Stimulated activated CD4-positive, alpha-beta T cell treated with anti-CD3 and anti-CD28 coated beads, Interleukin-4, amount 100 ng/mL, for 1 hour (primary cell): ENCODE results near the gene PXN.
"Not testable (repeated sequence)": the region's sequence is repeated elsewhere in the genome, so short reads cannot be mapped to it uniquely, and the experiment has no call there.

Experiments used
- DNase-seq: peaks from one replicate; pipeline ENCODE4 v3.0.0-alpha.2; 2020

Gene PXN

DNA sequence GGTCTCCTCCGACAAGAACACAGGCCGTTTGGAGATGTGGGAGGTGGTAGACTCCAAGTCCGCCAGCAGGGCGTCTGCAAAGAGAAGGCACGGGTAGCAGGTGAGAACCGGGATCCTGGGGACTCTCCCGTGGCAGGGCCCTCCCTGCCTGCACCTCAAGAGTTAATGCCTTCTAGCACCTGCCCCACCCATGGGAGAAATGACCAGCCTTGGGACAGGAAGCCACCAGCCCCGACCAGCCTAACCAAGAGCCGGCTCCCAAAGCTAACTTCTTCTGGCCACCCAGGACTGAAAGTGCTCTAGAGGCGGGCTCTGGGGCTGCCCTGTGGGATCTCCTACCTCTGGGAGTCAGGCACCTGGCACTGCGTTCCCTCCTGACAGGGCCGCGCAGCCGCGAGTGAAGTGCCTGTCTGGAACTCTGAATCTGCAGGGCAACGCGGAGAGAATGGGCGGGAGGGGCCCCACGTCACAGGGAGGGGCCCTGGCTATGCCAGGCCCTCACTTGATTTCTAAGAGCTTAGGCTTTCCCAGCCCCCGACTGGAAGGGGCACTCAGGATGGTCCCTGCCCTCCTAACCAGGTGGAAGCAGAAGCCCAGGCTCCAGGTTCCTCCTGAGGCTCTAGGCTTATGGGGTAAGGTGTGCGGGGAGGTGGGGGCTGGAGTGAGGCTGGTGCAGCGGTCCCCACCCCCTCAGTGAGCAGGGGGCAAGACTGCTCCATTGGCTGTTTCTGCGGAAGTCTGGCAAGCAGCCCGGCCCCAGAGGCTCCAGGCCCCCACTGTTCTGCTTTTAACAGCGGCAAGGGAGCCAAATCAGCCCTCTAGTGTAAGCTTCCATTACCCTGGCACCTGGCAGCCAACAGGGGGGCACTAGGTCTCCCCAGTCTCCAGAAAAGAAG is 41.0 kb downstream of the PXN start:
- no peak for DNase-seq

DNA sequence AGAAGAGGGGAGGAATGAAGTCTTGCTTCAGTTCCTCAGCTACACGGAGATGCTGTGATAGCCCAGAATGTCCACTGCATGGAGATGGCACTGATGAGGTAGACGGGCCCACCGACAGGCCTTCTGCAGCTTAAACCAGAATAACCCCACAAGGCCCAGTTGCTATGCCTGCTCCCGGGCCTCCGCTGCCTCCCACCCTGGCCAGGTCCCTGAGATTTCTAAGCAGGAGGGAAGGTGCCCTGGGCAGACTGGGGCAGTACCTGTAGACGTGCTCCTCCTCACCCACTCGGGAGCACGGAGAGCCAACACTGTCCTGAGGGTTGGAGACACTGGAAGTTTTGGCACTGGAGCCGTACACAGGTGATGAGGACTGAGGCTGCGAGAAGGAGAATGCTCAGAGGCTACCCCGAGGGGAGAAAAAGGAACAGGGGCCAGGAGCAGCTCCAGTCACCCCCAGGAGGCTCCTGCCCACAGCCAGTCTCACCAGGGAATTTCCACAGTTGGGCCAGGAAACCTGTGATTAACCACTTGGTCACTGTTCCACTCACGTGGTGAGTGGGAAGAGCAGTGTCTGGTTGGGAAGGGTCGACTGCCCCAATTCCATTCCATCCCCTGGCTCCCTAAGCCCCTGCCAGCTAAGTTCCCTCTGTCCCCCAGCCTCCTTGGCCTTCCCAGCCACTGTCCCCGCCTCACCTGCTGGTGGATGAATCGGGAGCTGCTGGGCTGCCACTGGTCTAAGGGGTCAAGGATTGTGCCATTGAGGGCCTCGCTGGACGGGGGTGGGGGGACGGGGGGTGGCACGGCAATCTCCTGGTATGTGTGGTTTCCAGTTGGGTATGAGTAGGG is 41.8 kb downstream of the PXN start:
- DNase-seq = no peak

DNA sequence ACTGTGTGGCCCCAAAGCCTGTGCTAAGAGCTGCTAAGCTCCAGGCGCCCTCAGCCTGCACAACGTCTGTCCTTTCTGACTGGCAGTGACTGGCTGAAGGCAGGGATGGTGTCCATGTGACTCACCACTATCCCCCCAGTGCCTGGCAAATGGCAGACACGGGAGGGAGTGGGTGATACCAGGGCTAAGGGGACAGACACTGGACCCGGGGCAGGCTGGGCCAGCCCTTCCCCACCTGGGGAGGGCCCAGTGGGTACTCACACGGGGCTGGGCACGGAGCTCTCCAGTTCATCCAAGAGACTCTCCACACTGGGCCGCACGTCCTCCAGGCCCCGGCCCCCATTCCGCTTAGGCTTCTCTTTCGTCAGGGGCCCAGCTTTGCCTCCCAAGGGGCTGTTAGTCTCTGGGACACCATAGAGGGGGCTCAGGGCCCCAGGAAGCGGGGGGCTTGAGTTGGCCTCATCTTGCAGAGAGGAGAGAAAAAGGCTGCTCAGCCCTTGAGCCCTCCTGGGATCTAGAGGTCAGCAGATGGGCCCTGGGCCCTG is 43.2 kb downstream of the PXN start:
- DNase-seq = no peak

DNA sequence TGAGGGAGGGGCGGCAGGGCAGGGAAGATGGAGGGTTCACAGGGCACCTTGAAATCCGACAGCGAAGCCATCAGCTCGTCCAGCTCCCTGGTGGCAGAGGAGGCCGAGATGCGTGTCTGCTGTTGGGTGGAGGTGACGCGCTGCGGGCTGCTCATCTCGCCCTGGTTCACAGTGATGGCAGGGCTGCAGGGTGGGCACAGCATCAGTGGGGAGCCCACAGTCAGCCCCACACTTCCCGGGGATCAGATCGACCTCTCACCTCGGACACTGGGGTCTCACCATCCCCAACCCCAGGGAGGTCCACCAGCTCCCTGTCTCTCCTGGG is 44.0 kb downstream of the PXN start:
- DNase-seq = no peak

DNA sequence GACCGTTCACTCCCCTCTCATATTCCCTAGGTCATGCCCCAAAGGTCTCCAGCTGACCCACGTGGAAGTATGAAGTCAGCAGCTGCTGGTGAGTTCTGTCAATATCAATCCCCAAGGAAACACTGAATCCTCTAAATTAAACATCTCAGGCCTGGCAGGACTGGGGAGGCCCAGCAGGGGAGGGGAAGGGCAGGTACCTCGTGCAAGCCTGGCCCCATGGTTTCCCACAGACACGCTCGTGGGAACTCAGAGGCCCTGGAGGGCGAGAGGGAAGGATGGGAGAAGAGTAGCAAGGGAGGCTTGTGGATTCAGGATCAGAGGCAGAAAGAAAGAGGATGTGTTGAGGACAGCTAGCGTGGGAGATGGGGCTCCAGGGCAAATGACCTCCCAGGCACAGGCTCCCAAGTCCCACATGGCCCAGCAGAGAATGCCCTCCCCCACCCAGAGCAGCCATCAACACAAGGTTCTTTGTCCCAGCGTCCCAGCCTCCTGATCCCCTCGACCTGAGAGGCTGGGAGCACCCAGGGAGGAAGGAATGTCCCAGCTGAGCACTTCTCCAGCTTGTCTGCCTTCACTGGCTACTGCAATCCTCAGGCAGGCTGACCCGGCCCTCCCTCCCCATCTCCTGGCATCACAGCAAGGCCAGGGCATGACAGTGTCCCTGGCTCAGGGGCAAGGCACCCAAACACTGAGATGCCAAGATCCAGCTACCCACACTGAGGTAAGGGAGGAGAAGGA is 44.5 kb downstream of the PXN start:
- DNase-seq = no peak

DNA sequence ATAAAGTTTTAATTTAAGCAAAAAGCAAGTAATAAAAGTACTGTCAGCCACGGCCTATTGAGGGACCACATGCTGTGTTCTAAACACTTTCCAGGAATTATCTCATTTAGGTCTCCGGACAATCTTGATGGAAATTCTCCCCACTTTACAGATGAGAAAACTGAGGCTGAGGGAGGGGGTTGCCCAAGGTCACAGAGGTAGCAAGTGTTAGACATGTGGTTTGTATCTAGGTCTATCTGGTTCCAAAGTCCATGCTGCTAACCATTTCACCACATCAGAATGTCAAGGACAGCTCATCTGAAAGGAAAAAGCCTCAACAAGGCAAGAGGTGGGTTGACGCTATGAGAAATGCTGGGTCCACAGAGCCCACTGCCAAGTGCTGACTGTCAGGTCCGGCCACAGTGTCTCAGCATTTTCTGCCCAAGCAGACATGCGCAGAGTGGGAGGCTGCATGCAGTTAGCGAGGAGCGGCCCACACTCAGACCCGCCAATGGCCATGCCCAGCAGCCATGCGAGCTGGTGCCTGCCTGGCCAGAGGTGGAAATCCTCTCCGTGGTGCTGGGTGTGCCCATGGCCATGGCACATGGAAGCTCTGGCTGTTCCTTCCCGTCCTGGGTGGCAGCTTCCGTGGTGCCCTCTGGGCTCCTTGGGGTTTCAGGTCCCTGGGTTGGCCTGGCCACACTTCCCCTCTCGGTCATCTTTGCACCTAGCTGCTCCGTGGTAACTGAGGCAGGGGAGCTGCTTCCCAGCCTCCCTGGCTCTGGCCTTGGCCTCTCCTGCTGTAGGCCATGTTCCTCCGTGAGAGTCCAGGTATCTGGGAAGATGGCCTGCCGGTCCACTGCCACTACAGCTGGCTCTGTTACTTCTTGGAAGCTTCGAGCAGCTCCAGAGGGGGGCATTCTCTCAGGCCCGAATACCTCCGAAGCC is 46.6 kb downstream of the PXN start:
- DNase-seq = no peak

DNA sequence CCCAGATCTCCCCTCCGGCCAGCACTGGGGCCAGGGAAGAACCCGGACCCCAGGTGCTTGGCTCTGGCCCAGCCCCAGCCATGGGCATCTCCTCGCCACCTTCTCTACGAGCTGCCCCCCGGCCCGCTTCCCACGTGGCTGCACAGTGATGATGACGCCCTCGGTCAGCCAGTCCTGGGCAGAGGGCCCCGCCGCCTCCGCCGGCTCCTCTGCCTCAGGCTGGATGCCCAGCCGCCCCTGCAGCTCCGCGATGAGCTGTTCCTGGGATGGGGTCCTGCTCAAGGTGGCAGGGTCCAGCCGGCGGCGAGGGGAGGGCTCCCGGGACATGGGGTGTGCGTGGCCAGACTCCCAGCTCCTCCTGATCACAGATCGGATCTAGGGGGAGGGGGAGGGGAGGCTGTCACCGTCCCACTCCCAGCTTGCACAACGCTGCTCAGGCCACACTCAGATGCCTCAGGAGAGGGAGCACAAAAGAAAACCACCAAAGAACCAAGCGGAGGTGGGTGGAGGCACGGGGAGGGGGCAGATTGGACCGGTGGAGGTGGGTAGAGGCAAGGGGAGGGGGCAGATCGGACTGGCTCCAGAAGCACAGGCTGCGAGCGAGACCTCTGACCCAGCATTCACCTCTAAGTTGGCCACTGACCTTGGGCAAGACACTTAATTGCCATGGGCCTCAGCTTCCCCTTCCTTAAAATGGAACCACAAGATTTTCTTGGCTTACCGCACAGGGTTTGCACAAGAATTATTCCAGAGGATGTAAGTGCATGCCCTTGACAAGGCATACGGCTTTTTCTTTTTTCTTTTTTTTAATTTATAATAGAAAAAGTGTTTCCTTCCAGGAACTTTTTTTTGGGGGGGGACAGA is 48.6 kb downstream of the PXN start:
- DNase-seq = no peak

DNA sequence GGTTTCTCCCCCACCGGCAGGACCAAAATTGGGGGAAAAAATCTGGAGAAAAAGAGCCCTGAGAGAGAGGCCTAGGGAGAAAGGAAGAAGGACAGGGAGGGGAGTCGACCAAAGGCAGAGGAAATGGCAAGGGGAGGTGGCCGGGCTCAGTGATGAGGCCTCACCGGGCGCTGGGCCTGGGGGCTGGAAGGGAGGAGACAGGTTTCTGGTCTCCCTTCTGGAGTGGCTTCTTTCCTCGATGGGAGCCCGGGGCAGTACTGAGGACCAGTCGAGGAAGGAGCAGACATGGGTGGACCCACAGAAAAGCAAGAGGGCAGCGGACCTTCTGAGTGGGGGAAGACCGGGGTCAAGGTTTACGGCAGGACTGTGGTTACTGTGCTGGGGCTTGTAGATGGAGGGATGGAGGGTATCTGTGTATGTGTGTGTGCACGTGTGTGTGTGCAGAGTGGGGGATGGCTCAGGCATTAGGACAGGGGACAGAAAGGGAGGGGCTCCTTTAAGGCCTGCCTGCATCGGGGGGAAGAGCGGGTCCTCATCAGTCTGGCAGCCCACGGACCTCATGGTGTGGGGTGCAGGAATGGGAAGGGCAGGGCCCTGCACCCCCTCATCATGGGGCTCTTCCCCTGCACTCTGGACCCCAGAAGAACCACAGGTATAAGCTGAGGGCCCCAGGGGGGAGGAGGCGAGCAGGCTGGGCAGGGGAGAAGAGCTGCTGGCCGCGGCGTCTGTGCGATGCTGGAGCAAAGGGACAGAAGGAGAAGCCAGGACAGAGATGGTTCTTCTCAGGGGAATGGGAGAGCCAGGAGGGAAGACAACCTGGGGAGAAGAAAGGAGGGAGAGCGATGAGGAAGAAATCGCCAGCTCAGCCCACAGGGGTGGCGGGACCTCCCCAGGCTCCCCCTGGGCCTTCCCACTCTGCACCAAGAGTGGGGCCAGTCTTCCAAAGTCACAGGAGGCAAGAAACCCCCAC is 49.5 kb downstream of the PXN start:
- no peak for DNase-seq

DNA sequence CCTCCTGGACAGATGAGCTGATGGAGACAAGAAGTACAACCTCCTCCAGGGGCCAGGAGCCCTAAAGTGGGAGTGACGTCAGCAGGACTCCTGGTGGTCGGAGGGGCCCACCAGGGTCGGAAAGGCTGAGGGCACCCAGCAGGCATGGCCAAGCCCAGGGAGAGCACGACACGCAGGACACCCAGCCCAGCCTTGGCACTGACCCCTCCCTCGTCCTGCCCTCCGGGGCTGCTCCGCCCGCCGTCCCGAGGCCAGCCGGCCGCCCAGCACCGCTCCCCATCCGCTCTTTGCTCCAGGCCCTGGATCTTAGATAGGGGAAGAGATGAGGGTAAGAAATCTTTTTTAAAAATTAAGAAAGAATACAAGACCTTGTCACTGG is 50.2 kb downstream of the PXN start:
- no peak for DNase-seq

DNA sequence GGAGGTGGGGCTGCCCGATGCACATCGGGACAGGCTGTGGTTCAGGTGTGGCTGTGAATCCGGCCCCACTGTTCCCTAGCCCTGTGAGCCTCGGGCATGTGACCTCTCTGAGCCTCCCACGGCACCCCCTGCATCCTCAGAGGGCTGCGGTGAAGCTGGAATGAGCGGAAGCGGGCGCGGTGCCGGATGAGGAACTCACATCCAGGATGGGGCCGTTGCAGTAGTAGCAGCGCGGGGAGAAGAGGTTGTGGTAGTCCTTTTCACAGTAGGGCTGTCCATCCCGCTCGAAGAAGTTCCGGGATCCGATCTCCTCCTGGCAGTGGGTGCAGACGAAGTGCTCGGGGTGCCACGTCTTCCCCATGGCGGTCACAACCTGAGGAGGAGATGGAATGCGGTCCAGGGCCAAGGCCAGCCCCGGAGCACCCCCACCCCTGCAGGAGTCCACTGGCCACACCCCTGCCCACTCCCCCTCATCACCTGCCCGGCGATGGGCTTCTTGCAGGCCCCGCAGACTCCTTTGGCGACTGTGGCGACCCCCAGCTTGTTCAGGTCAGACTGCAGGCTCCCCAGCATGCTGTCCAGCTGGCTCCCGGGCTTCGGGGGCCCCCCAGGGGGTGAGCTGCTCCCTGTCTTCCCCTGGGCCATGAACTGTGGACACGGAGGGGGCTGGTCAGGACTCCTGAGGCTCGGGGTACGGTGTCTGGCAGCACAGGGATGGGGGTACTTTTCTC is 50.7 kb downstream of the PXN start:
- no peak for DNase-seq

DNA sequence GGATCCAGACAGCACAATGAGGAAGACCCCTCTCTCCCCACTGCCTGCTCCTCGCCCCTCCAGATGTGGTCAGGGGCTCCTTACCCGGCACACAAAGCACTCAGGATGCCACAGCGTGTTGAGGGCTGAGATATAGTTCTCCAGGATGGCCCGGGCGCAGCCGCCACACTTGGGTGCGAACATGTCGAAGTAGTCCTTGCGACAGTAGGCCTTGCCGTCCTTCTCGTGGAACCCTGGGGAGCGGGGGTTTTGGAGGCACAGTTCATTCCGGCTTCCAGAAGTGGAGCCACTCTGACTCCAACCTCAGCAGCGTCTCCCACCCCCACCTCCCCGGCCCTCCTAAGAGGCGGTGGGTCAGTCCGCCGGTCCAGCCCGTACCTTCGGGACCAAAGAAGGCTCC is 51.8 kb downstream of the PXN start:
- DNase-seq = no peak

DNA sequence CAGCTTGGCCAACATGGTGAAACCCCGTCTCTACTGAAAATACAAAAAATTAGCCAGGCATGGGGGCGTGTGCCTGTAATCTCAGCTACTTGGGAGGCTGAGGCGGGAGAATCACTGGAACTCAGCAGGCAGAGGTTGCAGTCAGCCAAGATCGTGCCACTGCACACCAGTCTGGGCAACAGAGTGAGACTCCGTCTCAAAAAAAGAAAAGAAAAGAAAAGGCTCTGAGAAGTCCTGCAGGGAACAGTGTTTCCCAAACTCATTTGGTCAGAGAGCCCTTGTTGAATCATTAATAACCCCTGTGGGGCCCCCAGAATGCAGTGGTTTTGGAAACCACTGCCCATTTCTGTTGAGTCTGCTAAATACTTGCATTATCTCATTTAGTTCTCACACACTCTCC is 52.3 kb downstream of the PXN start:
- not testable (repeated sequence) for DNase-seq

DNA sequence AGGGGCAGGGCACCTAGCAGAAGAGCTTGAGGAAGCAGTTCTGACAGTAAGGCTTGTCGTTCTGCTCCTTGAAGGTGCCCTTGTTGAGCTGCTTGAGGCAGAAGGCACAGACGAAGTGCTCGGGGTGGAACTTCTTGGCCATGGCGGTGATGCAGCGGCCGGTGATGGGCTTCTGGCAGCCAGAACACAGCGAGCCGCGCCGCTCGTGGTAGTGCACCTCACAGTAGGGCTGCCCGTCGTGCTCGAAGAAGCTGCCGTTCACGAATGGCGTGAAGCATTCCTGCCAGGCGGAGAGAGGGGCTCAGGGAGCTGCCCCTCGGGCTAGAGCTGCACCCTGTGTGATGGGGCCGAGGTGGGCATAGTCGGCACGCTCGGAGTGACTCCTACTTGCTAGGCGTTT is 53.2 kb downstream of the PXN start:
- DNase-seq = no peak

DNA sequence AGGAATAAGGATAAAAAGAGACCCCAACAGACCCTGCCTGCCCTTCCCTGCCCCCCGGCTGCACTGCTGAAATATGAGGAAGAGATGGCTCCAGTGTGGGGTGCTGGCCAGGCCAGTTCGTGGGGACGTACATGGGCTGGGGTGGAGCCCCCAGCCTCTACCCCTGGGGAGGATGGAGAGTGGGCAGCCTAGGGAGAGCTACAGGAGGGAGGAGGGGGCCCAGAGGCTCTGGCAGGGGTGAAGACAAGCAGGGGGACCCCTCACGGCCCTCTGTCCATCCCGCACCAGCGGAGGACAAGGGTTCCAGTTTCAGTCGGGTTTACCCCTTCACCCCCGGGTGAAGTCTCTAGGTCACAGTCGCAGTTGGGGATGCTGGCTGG is 53.6 kb downstream of the PXN start:
- no peak for DNase-seq

DNA sequence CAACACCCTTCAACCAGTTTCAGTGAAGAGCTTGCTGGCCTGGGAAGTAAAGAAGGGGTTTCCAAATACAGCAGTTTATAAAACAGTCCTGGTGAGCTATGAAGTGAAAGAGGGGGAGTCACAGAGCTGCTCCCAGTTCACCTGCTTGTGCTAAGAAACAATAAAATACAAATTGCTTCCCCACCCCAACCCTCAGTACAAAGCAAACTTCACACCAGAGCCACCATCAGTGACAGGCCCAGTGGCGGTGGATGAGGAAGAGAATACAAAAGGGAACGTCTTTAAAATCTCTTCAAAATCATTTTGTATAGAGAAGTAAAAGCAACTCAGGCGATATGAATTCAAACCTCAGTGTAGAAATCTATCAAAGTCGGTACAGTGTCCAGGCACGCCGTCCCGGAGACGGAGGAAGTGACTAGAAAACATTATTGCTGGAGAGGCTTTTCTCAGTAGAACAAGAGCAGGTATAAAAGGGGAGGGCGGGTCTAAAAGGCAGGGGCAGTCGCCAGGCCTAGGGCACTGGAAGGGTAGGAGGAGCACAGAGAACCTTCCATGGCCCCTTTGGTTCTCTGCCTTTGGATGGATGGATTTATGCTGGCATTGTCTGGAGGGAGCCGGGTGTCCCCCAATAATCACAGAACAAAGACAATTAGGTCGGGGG is 54.2 kb downstream of the PXN start:
- no peak for DNase-seq

DNA sequence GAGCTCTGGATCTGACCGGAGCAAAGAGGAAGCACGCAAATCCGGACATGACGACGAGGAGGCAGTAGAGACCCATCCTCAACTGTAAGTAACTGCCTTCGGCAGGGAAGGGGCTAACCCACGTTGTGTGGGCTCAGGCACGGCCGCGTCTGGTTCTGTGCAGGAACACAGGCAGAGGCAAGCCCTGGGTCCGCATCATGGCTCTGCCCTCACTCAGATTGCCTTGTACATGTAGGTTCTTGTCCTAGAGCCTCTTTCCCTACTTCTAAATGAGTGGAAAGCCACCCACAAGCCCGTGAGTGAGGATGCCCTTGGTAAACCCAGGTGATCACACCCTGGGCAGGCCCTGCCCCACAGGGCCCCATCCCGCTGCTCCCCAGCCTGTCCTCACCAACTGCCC is 55.7 kb downstream of the PXN start:
- DNase-seq = no peak

DNA sequence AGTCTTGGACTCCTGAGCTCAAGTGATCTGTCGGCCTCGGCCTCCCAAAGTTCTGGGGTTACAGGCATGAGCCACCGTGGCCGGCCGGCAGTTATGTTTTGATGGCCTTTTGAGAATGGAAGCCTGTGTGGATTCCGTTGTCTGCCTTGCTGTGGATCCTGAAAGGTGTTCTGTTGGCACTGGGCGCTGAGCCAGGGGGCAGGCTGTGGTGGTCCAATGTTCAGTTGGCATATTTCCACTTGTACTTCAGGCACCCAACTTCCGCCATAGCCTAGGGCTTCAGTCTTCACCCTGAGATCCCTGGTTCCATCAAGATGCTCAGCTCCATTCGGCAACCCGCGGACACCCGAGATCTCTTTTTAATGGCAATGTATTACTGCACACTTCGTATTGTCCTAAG is 58.3 kb downstream of the PXN start:
- DNase-seq = no peak

DNA sequence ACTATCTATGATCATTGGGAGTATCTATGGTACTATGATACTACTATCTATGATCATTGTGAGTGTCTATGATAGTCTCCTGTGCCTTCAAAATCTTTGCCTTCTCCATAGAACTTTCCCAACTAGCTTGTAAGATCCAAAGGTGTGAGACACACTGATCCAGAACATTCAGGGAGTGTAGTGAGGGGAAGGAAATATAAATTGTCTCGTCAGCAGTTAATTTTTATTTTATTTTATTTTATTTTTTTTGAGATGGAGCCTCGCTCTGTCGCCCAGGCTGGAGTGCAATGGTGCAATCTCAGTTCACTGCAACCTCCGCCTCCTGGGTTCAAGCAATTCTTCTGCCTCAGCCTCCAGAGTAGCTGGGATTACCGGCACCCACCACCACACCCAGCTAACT is 58.7 kb downstream of the PXN start:
- not testable (repeated sequence) for DNase-seq

DNA sequence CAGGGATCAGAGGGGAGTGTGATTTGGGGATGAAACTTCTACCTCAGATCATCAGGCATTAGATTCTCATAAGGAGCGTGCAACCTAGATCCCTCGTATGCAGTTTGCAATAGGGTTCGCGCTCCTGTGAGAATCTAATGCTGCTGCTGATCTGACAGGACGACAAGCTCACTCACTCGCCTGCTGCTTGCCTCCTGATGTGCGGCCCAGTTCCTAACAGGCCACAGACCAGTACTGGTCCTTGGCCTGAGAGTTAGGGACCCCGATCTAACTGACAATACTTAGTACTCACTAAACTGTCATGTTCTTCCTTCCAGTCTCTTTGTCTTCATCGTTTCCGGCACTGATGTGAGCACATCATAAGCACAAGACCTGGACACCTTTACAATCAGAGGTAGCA is 59.3 kb downstream of the PXN start:
- no peak for DNase-seq
